OCI-LY3 (cell line): Measurements from ENCODE around the gene CALHM5.

Source experiments
- H2AFZ ChIP-seq: fragments of 200-600, 300-600 bp; shearing (Covaris generic); 2 replicates; pipeline ENCODE4 v1.6.0; 2014; ENCODE audit warnings: antibody characterized with exemption, low read depth, low read length
- H3K27ac ChIP-seq: fragments of 200-600, 300-600 bp; sonication (generic); 2 replicates; pipeline ENCODE4 v1.5.1; 2014; ENCODE audit warnings: mild to moderate bottlenecking, low read length, moderate library complexity, mixed read lengths
- H3K27me3 ChIP-seq: fragments of 200-600, 300-600 bp; sonication (generic); 2 replicates; pipeline ENCODE4 v1.6.1; 2014; ENCODE audit warnings: low read depth, low read length, mixed read lengths
- H3K36me3 ChIP-seq: fragments of 200-600, 300-600 bp; sonication (generic); replicated peaks from 2 replicates; pipeline ENCODE3; 2014; ENCODE audit warnings: low read depth, low read length, mixed read lengths
- H3K4me1 ChIP-seq: fragments of 300-600, 200-600 bp; sonication (generic); 2 replicates; pipeline ENCODE4 v1.6.1; 2014; ENCODE audit warnings: low read length, mixed read lengths
- H3K4me2 ChIP-seq: fragments of 200-600, 300-600 bp; sonication (generic); 2 replicates; pipeline ENCODE4 v1.6.1; 2014; ENCODE audit warnings: low read length, mixed read lengths
- H3K4me3 ChIP-seq: fragments of 300-600, 200-600 bp; sonication (generic); 2 replicates; pipeline ENCODE4 v1.5.1; 2014; ENCODE audit warnings: antibody characterized with exemption, mild to moderate bottlenecking, low read length, moderate library complexity
- H3K79me2 ChIP-seq: fragments of 300-600, 200-600 bp; shearing (Covaris generic); 2 replicates; pipeline ENCODE4 v1.6.1; 2014; ENCODE audit warnings: mild to moderate bottlenecking, low read length, mixed read lengths
- H3K9ac ChIP-seq: fragments of 300-600, 200-600 bp; shearing (Covaris generic); 2 replicates; pipeline ENCODE4 v1.6.0; 2014; ENCODE audit warnings: mild to moderate bottlenecking, low read length, moderate library complexity
- H3K9me3 ChIP-seq: fragments of 200-600, 300-600 bp; shearing (Covaris generic); 2 replicates; pipeline ENCODE4 v1.6.1; 2014; ENCODE audit warnings: low read length, mixed read lengths; ENCODE audit not compliant: insufficient read depth
- H4K20me1 ChIP-seq: fragments of 200-600, 300-600 bp; sonication (generic); 2 replicates; pipeline ENCODE4 v1.6.1; 2016; ENCODE audit warnings: low read length, mixed read lengths; ENCODE audit not compliant: insufficient read depth
- CTCF ChIP-seq: fragments of 200-600, 300-600 bp; sonication (generic); IDR thresholded peaks from 2 replicates; pipeline ENCODE4 v1.5.1; 2014; ENCODE audit warnings: antibody characterized with exemption, low read length, low read depth
- EZH2phosphoT487 ChIP-seq: fragments of 200-600 bp; shearing (Covaris generic); IDR thresholded peaks from 2 replicates; pipeline ENCODE4 v1.6.1; 2018; ENCODE audit warnings: antibody characterized with exemption, mixed run types, low read depth

CALHM5 gene

GRCh38 chr6:116528133-116528532 lies 16.7 kb downstream of the CALHM5 start:
- H3K4me3 ChIP-seq = no peak overlapping the region
- H3K9ac ChIP-seq = no peak overlapping the region
- H3K4me2 ChIP-seq = peak overlapping the region; percentile 37
- H3K4me1 ChIP-seq = peaks cover 41% of the 10 kb centered on the region
- TF ChIP-seq EZH2phosphoT487 = no peak
- TF ChIP-seq CTCF = no peak
- H4K20me1 ChIP-seq = no peaks in the 10 kb centered on the region
- no peak overlapping the region for H2AFZ ChIP-seq
- no peak overlapping the region for H3K27ac ChIP-seq
- no peaks in the 10 kb centered on the region for H3K9me3 ChIP-seq
- no peaks in the 10 kb centered on the region for H3K27me3 ChIP-seq
- no peaks in the 10 kb centered on the region for H3K36me3 ChIP-seq
- H3K79me2 ChIP-seq = no peaks in the 10 kb centered on the region

GRCh38 chr6:116528780-116529179 lies 17.3 kb downstream of the CALHM5 start:
- Histone ChIP-seq H3K9me3 (no peaks in the 10 kb centered on the region), H3K4me1 (peaks cover 41% of the 10 kb centered on the region), H3K27ac (no peak overlapping the region), H3K27me3 (no peaks in the 10 kb centered on the region), H2AFZ (no peak overlapping the region), H3K36me3 (no peaks in the 10 kb centered on the region), H3K4me3 (no peak overlapping the region), H4K20me1 (no peaks in the 10 kb centered on the region), H3K9ac (no peak overlapping the region), H3K4me2 (peak overlapping the region; percentile 32), H3K79me2 (no peaks in the 10 kb centered on the region)
- TF ChIP-seq CTCF = no peak
- TF ChIP-seq EZH2phosphoT487 = no peak

- no peaks in the 10 kb centered on the region for H3K27me3 ChIP-seq
- no peaks in the 10 kb centered on the region for H3K79me2 ChIP-seq
- H2AFZ ChIP-seq = no peak overlapping the region
- H3K4me1 ChIP-seq = peaks cover 41% of the 10 kb centered on the region
- no peaks in the 10 kb centered on the region for H4K20me1 ChIP-seq
- H3K36me3 ChIP-seq = no peaks in the 10 kb centered on the region
- no peak overlapping the region for H3K9ac ChIP-seq
- H3K4me2 ChIP-seq = no peak overlapping the region
- no peaks in the 10 kb centered on the region for H3K9me3 ChIP-seq
- no peak overlapping the region for H3K27ac ChIP-seq
- H3K4me3 ChIP-seq = no peak overlapping the region
- no peak for TF ChIP-seq EZH2phosphoT487
- TF ChIP-seq CTCF = no peak
Observed at GRCh38 chr6:116529466-116530290, 18.2 kb downstream of the CALHM5 start.

- no peaks in the 10 kb centered on the region for H3K36me3 ChIP-seq
- no peaks in the 10 kb centered on the region for H3K27me3 ChIP-seq
- 0 out of 2 replicates have a peak overlapping the region, but pooled peaks have one; percentile 4 for H3K4me2 ChIP-seq
- no peaks in the 10 kb centered on the region for H3K9me3 ChIP-seq
- TF ChIP-seq CTCF (no peak), EZH2phosphoT487 (no peak)
- H3K79me2 ChIP-seq = no peaks in the 10 kb centered on the region
- no peak overlapping the region for H3K4me3 ChIP-seq
- no peaks in the 10 kb centered on the region for H4K20me1 ChIP-seq
- H3K9ac ChIP-seq = no peak overlapping the region
- H3K4me1 ChIP-seq = peaks cover 41% of the 10 kb centered on the region
- no peak overlapping the region for H2AFZ ChIP-seq
- no peak overlapping the region for H3K27ac ChIP-seq
Observed at GRCh38 chr6:116530436-116530835, 19.0 kb downstream of the CALHM5 start.
